Choroid plexus epithelial cell (primary cell): ENCODE results near the gene ANKRD13B.

ENCODE experiments used
- DNase-seq: peaks from one replicate; pipeline ENCODE4 v3.0.0-alpha.2; 2010; ENCODE audit warnings: low read depth
- H3K4me3 ChIP-seq: 2 replicates; pipeline ENCODE4 v1.5.1; 2011; ENCODE audit warnings: low read depth, mild to moderate bottlenecking, control low read depth, low read length, moderate library complexity
- CTCF ChIP-seq: conservative IDR thresholded peaks from 2 replicates; pipeline ENCODE4 v1.5.1; 2011; ENCODE audit warnings: low read depth, mild to moderate bottlenecking, control low read depth, inconsistent platforms, low read length, moderate library complexity

The ANKRD13B gene

GRCh38 chr17:29617125-29617480, 24.2 kb downstream of the ANKRD13B start:
- peak overlapping the region; percentile 49 for H3K4me3 ChIP-seq
- peak; percentile 78 for DNase-seq
- peak; percentile 74 for TF ChIP-seq CTCF

- H3K4me3 ChIP-seq, result peak overlapping the region; percentile 49
- TF ChIP-seq CTCF, result peak; percentile 62
- peak; percentile 84 for DNase-seq
Observed at GRCh38 chr17:29617481-29618271, 24.7 kb downstream of the ANKRD13B start.

- no peak for TF ChIP-seq CTCF
- peak overlapping the region; percentile 49 for H3K4me3 ChIP-seq
- DNase-seq, result no peak
Observed at GRCh38 chr17:29618272-29619065, 25.5 kb downstream of the ANKRD13B start.

- peak; percentile 46 for TF ChIP-seq CTCF
- H3K4me3 ChIP-seq, result no peak overlapping the region
- peak; percentile 59 for DNase-seq
Observed at GRCh38 chr17:29619251-29619650, 26.3 kb downstream of the ANKRD13B start.

- TF ChIP-seq CTCF, result no peak
- peak; percentile 45 for DNase-seq
- no peak overlapping the region for H3K4me3 ChIP-seq
Observed at GRCh38 chr17:29620271-29620670, 27.3 kb downstream of the ANKRD13B start.

GRCh38 chr17:29620779-29621500, 28.0 kb downstream of the ANKRD13B start:
- H3K4me3 ChIP-seq, result no peak overlapping the region
- TF ChIP-seq CTCF, result no peak
- DNase-seq, result no peak
